K562 (cell line): ENCODE measurements around the gene ATF3. TPM values are rescaled to one million over a fixed set of nuclear protein-coding genes. Genes with fewer than 3 reads are reported as not detected.
A peak's percentile ranks its signal among the peaks of the same experiment; 100 is the strongest.

ENCODE experiments used
- BHLHE40 ChIP-seq: IDR thresholded peaks from 2 replicates; pipeline ENCODE4 v1.6.1; 2011; ENCODE audit warnings: low read length, improper control_type of control experiment
- CBX5 ChIP-seq: IDR thresholded peaks from 2 replicates; pipeline ENCODE4 v1.6.1; 2014; ENCODE audit warnings: low read depth, borderline replicate concordance
- EP400 ChIP-seq: fragments of 450-650 bp; IDR thresholded peaks from 2 replicates; pipeline ENCODE4 v1.6.1; 2017; ENCODE audit warnings: antibody characterized with exemption, mild to moderate bottlenecking, moderate library complexity
- FOSL1 ChIP-seq: fragments of 200-800 bp; sonication (Bioruptor generic); conservative IDR thresholded peaks from 2 replicates; pipeline ENCODE4 v1.6.1; 2016; ENCODE audit warnings: missing genetic modification characterization, missing compliant biosample characterization
- KLF10 ChIP-seq: fragments of 250-450 bp; sonication (Bioruptor Pico); IDR thresholded peaks from 2 replicates; pipeline ENCODE4 v1.6.1; 2021; ENCODE audit warnings: matching md5 sums
- LCOR ChIP-seq: sonication (generic); formaldehyde crosslinking; IDR thresholded peaks from 2 replicates; pipeline ENCODE4 v1.8.0; 2022; ENCODE audit warnings: mild to moderate bottlenecking, missing genetic modification reagents
- RBM39 ChIP-seq: fragments of 200-400 bp; formaldehyde crosslinking; optimal IDR thresholded peaks from 2 replicates; pipeline ENCODE3; 2018; ENCODE audit warnings: low read depth, low read length
- RUNX1 ChIP-seq: sonication (generic); IDR thresholded peaks from 2 replicates; pipeline ENCODE4 v1.6.1; 2016; ENCODE audit warnings: antibody characterized with exemption, low read depth
- SIX5 ChIP-seq, 2 experiments: IDR thresholded peaks; 2 replicates each; pipeline ENCODE4 v1.6.1; 2011; ENCODE audit warnings: low read length in 2 of 2, borderline replicate concordance in 1 of 2, low read depth in 1 of 2, mild to moderate bottlenecking in 1 of 2, moderate library complexity in 1 of 2; ENCODE audit not compliant: insufficient read depth in 1 of 2
- TCF7L2 ChIP-seq: fragments of 150-350 bp; IDR thresholded peaks from 2 replicates; pipeline ENCODE4 v1.6.1; 2016; ENCODE audit warnings: low read depth, mild to moderate bottlenecking, low read length, moderate library complexity
- TEAD2 ChIP-seq: fragments of 450-650 bp; IDR thresholded peaks from 2 replicates; pipeline ENCODE4 v1.6.1; 2016; ENCODE audit warnings: missing genetic modification characterization, control low read depth, missing compliant biosample characterization
- TEAD4 ChIP-seq, 2 experiments: sonication (generic) in 1 of 2; formaldehyde crosslinking in 1 of 2; IDR thresholded peaks; 2 replicates each; pipeline versions ENCODE4 v1.6.1 to v1.8.0; 2012 to 2022; ENCODE audit warnings: borderline replicate concordance in 1 of 2, inconsistent platforms in 1 of 2, low read length in 1 of 2, mild to moderate bottlenecking in 1 of 2, missing genetic modification reagents in 1 of 2
- ZNF561 ChIP-seq: fragments of 450-650 bp; formaldehyde crosslinking; conservative IDR thresholded peaks from 2 replicates; pipeline ENCODE4 v1.4.0; 2020; ENCODE audit warnings: mild to moderate bottlenecking, moderate library complexity
- polyA plus RNA-seq, 8 experiments: library from polyadenylated mRNA; depleted of rRNA in 4 of 8; stranded (reverse) in 5 of 8; unstranded in 3 of 8; fragments of >200 nt; fragmentation: Nextera tagmentation in 2 of 8; fragmentation: Illumina TruSeq in 1 of 8; extraction: Ambion mirVana in 2 of 8; extraction: Trizol in 1 of 8; gene quantifications; 2 replicates each; pipeline versions ENCODE4 v1.2.1 to v1.2.3, GENCODE V29; 2011 to 2014; ENCODE audit warnings: inconsistent platforms in 1 of 8, missing spikeins in 1 of 8
- total RNA-seq, 7 experiments: library from RNA; depleted of rRNA in 6 of 7; stranded (reverse); fragments of >200 nt in 6 of 7; fragmentation: Illumina TruSeq in 2 of 7; extraction: Trizol in 2 of 7; gene quantifications; 2 replicates each; pipeline versions ENCODE4 v1.2.1 to v1.2.3, GENCODE V29; 2011 to 2021; ENCODE audit warnings: low replicate concordance in 1 of 7
- TF ChIP-seq, protein P1 (sequence below): fragments of 450-650 bp; formaldehyde crosslinking; IDR thresholded peaks from 2 replicates; pipeline ENCODE4 v1.4.0; 2020; ENCODE audit warnings: mild to moderate bottlenecking, moderate library complexity
- TF ChIP-seq, protein P2 (sequence below): fragments of 250-450 bp; sonication (Bioruptor Pico); IDR thresholded peaks from 2 replicates; pipeline ENCODE4 v1.4.0; 2020; ENCODE audit warnings: borderline replicate concordance
- TF ChIP-seq, protein P3 (sequence below): IDR thresholded peaks from 2 replicates; pipeline ENCODE4 v1.6.1; 2012; ENCODE audit warnings: low read depth, low read length, improper control_type of control experiment, borderline replicate concordance
- TF ChIP-seq, protein P4 (sequence below): sonication (generic); formaldehyde crosslinking; IDR thresholded peaks from 2 replicates; pipeline ENCODE4 v1.8.1; 2022; ENCODE audit warnings: missing genetic modification reagents
- TF ChIP-seq, protein P5 (sequence below): fragments of 250-450 bp; sonication (Bioruptor Pico); IDR thresholded peaks from 2 replicates; pipeline ENCODE4 v1.6.1; 2021; ENCODE audit warnings: mild to moderate bottlenecking
- TF ChIP-seq, protein P6 (sequence below), 3 experiments: IDR thresholded peaks in 2 of 3; conservative IDR thresholded peaks in 1 of 3; 2 replicates each; pipeline ENCODE4 v1.5.1; 2011 to 2012; ENCODE audit warnings: low read length in 3 of 3, mild to moderate bottlenecking in 3 of 3, control low read depth in 2 of 3, improper control_type of control experiment in 1 of 3, inconsistent platforms in 1 of 3, low read depth in 1 of 3, mixed read lengths in 1 of 3, moderate library complexity in 1 of 3; ENCODE audit not compliant: insufficient read depth in 2 of 3

The ATF3 gene
- total and polyA plus RNA-seq, 9 of the 15 experiments (the other 6 are each of a cell fraction or from before 2014, with no cell fraction given): 3.5 to 28.2 (median 19.8) TPM

DNA sequence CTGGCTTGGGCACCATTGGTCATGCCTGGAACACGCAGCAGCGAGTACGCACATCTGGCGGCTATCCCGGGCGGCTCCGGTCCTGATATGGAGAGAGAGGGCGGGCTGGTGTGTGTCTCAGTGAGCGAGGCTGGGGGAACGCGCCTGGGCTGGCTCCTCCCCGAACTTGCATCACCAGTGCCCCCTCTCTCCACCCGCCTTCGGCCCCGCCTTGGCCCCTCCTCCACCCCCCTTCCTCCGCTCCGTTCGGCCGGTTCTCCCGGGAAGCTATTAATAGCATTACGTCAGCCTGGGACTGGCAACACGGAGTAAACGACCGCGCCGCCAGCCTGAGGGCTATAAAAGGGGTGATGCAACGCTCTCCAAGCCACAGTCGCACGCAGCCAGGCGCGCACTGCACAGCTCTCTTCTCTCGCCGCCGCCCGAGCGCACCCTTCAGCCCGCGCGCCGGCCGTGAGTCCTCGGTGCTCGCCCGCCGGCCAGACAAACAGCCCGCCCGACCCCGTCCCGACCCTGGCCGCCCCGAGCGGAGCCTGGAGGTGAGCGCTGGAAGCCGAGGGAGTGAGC is at the start of gene ATF3 (continued):
- TF ChIP-seq, protein P1, sequence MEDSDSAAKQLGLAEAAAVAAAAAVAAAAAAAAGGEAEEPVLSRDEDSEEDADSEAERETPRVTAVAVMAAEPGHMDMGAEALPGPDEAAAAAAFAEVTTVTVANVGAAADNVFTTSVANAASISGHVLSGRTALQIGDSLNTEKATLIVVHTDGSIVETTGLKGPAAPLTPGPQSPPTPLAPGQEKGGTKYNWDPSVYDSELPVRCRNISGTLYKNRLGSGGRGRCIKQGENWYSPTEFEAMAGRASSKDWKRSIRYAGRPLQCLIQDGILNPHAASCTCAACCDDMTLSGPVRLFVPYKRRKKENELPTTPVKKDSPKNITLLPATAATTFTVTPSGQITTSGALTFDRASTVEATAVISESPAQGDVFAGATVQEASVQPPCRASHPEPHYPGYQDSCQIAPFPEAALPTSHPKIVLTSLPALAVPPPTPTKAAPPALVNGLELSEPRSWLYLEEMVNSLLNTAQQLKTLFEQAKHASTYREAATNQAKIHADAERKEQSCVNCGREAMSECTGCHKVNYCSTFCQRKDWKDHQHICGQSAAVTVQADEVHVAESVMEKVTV (CRISPR knock-in tag): 0 out of 2 replicates have a peak, but pooled peaks have one; percentile 10
- TF ChIP-seq ZNF561 (CRISPR knock-in tag) (no peak), EP400 (peak; percentile 95), SIX5 (IDR thresholded peaks at IDR 0.05; ENCODE audit: borderline replicate concordance in 1 of 2, insufficient read depth in 1 of 2, low read depth in 1 of 2, low read length in 2 of 2) (no peak), BHLHE40 (peak; percentile 81), CBX5 (peak; percentile 54; the same call in 1 of the 2 replicates), LCOR (peak; percentile 92), TEAD4 (IDR thresholded peaks at IDR 0.05; ENCODE audit: low read length) (peak; percentile 53; the same call in 1 of the 2 replicates), TEAD4 (CRISPR knock-in tag; IDR thresholded peaks at IDR 0.05; ENCODE audit: borderline replicate concordance) (no peak), KLF10 (CRISPR knock-in tag) (no peak), FOSL1 (tag) (peak; percentile 64), TEAD2 (no peak), RBM39 (no peak), TCF7L2 (no peak), RUNX1 (peak; percentile 35; the same call in 1 of the 2 replicates)
- TF ChIP-seq, protein P2, sequence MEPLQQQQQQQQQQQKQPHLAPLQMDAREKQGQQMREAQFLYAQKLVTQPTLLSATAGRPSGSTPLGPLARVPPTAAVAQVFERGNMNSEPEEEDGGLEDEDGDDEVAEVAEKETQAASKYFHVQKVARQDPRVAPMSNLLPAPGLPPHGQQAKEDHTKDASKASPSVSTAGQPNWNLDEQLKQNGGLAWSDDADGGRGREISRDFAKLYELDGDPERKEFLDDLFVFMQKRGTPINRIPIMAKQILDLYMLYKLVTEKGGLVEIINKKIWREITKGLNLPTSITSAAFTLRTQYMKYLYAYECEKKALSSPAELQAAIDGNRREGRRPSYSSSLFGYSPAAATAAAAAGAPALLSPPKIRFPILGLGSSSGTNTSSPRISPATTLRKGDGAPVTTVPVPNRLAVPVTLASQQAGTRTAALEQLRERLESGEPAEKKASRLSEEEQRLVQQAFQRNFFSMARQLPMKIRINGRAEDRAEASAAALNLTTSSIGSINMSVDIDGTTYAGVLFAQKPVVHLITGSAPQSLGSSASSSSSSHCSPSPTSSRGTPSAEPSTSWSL (CRISPR knock-in tag): 0 out of 2 replicates have a peak, but pooled peaks have one; percentile 80
- TF ChIP-seq, protein P3, sequence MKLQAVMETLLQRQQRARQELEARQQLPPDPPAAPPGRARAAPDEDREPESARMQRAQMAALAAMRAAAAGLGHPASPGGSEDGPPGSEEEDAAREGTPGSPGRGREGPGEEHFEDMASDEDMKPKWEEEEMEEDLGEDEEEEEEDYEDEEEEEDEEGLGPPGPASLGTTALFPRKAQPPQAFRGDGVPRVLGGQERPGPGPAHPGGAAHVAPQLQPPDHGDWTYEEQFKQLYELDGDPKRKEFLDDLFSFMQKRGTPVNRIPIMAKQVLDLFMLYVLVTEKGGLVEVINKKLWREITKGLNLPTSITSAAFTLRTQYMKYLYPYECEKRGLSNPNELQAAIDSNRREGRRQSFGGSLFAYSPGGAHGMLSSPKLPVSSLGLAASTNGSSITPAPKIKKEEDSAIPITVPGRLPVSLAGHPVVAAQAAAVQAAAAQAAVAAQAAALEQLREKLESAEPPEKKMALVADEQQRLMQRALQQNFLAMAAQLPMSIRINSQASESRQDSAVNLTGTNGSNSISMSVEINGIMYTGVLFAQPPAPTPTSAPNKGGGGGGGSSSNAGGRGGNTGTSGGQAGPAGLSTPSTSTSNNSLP: no peak
- TF ChIP-seq, protein P4, sequence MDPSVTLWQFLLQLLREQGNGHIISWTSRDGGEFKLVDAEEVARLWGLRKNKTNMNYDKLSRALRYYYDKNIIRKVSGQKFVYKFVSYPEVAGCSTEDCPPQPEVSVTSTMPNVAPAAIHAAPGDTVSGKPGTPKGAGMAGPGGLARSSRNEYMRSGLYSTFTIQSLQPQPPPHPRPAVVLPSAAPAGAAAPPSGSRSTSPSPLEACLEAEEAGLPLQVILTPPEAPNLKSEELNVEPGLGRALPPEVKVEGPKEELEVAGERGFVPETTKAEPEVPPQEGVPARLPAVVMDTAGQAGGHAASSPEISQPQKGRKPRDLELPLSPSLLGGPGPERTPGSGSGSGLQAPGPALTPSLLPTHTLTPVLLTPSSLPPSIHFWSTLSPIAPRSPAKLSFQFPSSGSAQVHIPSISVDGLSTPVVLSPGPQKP (CRISPR knock-in tag): no peak
- TF ChIP-seq, protein P5, sequence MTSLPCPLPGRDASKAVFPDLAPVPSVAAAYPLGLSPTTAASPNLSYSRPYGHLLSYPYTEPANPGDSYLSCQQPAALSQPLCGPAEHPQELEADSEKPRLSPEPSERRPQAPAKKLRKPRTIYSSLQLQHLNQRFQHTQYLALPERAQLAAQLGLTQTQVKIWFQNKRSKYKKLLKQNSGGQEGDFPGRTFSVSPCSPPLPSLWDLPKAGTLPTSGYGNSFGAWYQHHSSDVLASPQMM (CRISPR knock-in tag): no peak
- TF ChIP-seq, protein P6, sequence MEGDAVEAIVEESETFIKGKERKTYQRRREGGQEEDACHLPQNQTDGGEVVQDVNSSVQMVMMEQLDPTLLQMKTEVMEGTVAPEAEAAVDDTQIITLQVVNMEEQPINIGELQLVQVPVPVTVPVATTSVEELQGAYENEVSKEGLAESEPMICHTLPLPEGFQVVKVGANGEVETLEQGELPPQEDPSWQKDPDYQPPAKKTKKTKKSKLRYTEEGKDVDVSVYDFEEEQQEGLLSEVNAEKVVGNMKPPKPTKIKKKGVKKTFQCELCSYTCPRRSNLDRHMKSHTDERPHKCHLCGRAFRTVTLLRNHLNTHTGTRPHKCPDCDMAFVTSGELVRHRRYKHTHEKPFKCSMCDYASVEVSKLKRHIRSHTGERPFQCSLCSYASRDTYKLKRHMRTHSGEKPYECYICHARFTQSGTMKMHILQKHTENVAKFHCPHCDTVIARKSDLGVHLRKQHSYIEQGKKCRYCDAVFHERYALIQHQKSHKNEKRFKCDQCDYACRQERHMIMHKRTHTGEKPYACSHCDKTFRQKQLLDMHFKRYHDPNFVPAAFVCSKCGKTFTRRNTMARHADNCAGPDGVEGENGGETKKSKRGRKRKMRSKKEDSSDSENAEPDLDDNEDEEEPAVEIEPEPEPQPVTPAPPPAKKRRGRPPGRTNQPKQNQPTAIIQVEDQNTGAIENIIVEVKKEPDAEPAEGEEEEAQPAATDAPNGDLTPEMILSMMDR (IDR thresholded peaks at IDR 0.05 in 2 of 3, conservative IDR thresholded peaks at IDR 0.05 in 1 of 3; ENCODE audit: insufficient read depth in 2 of 3, low read depth in 1 of 3, low read length in 3 of 3): peak in 1 of 3 experiments; percentile 9; a peak in 1 of 6 replicates
